H9 (cell line): ENCODE data around the gene PAK2. TPM values are rescaled to one million over a fixed set of nuclear protein-coding genes. Genes with fewer than 3 reads are reported as not detected.

Experiments used
- DNase-seq: peaks from one replicate; pipeline ENCODE4 v3.0.0-alpha.2; 2017
- H2AFZ ChIP-seq: one replicate; pipeline ENCODE4 v1.6.1; 2013; ENCODE audit warnings: mild to moderate bottlenecking, low read length, control low read depth, moderate library complexity
- H2AK5ac ChIP-seq: 2 replicates; pipeline ENCODE4 v1.6.1; 2013; ENCODE audit warnings: low read length, control low read depth, mixed read lengths; ENCODE audit not compliant: insufficient read length
- H2BK120ac ChIP-seq: one replicate; pipeline ENCODE4 v1.6.1; 2013; ENCODE audit warnings: low read depth, mild to moderate bottlenecking, low read length, control low read depth, inconsistent platforms; ENCODE audit not compliant: poor library complexity, severe bottlenecking
- H2BK12ac ChIP-seq: 2 replicates; pipeline ENCODE4 v1.6.1; 2013; ENCODE audit warnings: low read length, control low read depth, mixed read lengths, low read depth; ENCODE audit not compliant: insufficient read length
- H2BK15ac ChIP-seq: 2 replicates; pipeline ENCODE4 v1.6.1; 2013; ENCODE audit warnings: low read depth, low read length, control low read depth
- H2BK20ac ChIP-seq: one replicate; pipeline ENCODE4 v1.6.1; 2013; ENCODE audit warnings: low read depth, mild to moderate bottlenecking, low read length, control low read depth, inconsistent platforms; ENCODE audit not compliant: poor library complexity, severe bottlenecking
- H2BK5ac ChIP-seq: 2 replicates; pipeline ENCODE4 v1.6.1; 2013; ENCODE audit warnings: low read length, control low read depth, mixed read lengths; ENCODE audit not compliant: insufficient read length
- H3K14ac ChIP-seq: 2 replicates; pipeline ENCODE4 v1.6.1; 2013; ENCODE audit warnings: low read length, control low read depth; ENCODE audit not compliant: insufficient read depth
- H3K18ac ChIP-seq: 2 replicates; pipeline ENCODE4 v1.6.1; 2013; ENCODE audit warnings: low read depth, mild to moderate bottlenecking, mixed read lengths, low read length, control low read depth; ENCODE audit not compliant: insufficient read length
- H3K23ac ChIP-seq: 2 replicates; pipeline ENCODE4 v1.6.1; 2013; ENCODE audit warnings: low read length, control low read depth, mixed read lengths, low read depth; ENCODE audit not compliant: insufficient read length
- H3K23me2 ChIP-seq: 2 replicates; pipeline ENCODE4 v1.6.1; 2013; ENCODE audit warnings: low read depth, mild to moderate bottlenecking, mixed read lengths, low read length, control low read depth; ENCODE audit not compliant: insufficient read length, poor library complexity, severe bottlenecking
- H3K27ac ChIP-seq: 2 replicates; pipeline ENCODE4 v1.5.1; 2013; ENCODE audit warnings: low read length, control low read depth, mixed read lengths, low read depth; ENCODE audit not compliant: insufficient read length
- H3K27me3 ChIP-seq: 2 replicates; pipeline ENCODE4 v1.6.1; 2013; ENCODE audit warnings: low read length, control low read depth, inconsistent platforms; ENCODE audit not compliant: insufficient read depth
- H3K4ac ChIP-seq: 2 replicates; pipeline ENCODE4 v1.6.1; 2013; ENCODE audit warnings: low read depth, mild to moderate bottlenecking, control low read depth, inconsistent platforms, low read length, moderate library complexity
- H3K4me1 ChIP-seq: 2 replicates; pipeline ENCODE4 v1.6.1; 2013; ENCODE audit warnings: low read length, control low read depth, inconsistent platforms; ENCODE audit not compliant: insufficient read depth
- H3K4me2 ChIP-seq: 2 replicates; pipeline ENCODE4 v1.6.1; 2013; ENCODE audit warnings: low read length, control low read depth, mixed read lengths; ENCODE audit not compliant: insufficient read length, insufficient read depth
- H3K56ac ChIP-seq: 2 replicates; pipeline ENCODE4 v1.6.1; 2013; ENCODE audit warnings: low read depth, mild to moderate bottlenecking, mixed read lengths, low read length, control low read depth; ENCODE audit not compliant: insufficient read length
- H3K79me1 ChIP-seq: 2 replicates; pipeline ENCODE4 v1.6.1; 2013; ENCODE audit warnings: low read depth, mild to moderate bottlenecking, moderate library complexity, low read length, control low read depth, inconsistent platforms; ENCODE audit not compliant: insufficient read depth, poor library complexity, severe bottlenecking
- H3K79me2 ChIP-seq: 2 replicates; pipeline ENCODE4 v1.6.1; 2013; ENCODE audit warnings: low read length, control low read depth, inconsistent platforms; ENCODE audit not compliant: insufficient read depth
- H3K9ac ChIP-seq: 2 replicates; pipeline ENCODE4 v1.6.1; 2013; ENCODE audit warnings: low read length, control low read depth, mixed read lengths; ENCODE audit not compliant: insufficient read length; ENCODE audit errors: extremely low read depth
- H3K9me3 ChIP-seq: one replicate; pipeline ENCODE4 v1.6.1; 2013; ENCODE audit warnings: low read depth, low read length, inconsistent platforms; ENCODE audit not compliant: control insufficient read depth
- H3T11ph ChIP-seq: one replicate; pipeline ENCODE4 v1.6.1; 2013; ENCODE audit warnings: mild to moderate bottlenecking, low read length, control low read depth, inconsistent platforms
- H4K20me1 ChIP-seq: one replicate; pipeline ENCODE4 v1.6.1; 2013; ENCODE audit not compliant: control insufficient read depth, insufficient read length, insufficient read depth
- H4K5ac ChIP-seq: 2 replicates; pipeline ENCODE4 v1.6.1; 2013; ENCODE audit warnings: low read depth, mild to moderate bottlenecking, mixed read lengths, low read length, control low read depth; ENCODE audit not compliant: insufficient read length
- H4K8ac ChIP-seq: replicated peaks from 2 replicates; pipeline ENCODE4 v1.6.1; 2013; ENCODE audit warnings: low read length, control low read depth, mixed read lengths, low read depth; ENCODE audit not compliant: insufficient read length
- H4K91ac ChIP-seq: 2 replicates; pipeline ENCODE4 v1.6.1; 2013; ENCODE audit warnings: low read depth, mild to moderate bottlenecking, moderate library complexity, mixed read lengths, low read length, control low read depth; ENCODE audit not compliant: insufficient read length
- H3K27ac Mint-ChIP-seq, 3 experiments: 2 replicates in 2 of 3; 3 replicates in 1 of 3; pipeline ENCODE4 v1.8.0; 2020 to 2021; ENCODE audit warnings: mixed read lengths in 3 of 3, mild to moderate bottlenecking in 1 of 3, moderate library complexity in 1 of 3
- H3K27me3 Mint-ChIP-seq: 2 replicates; pipeline ENCODE4 v1.8.0; 2021; ENCODE audit warnings: low read depth, mild to moderate bottlenecking, moderate library complexity, mixed read lengths
- H3K36me3 Mint-ChIP-seq, 3 experiments: 2 replicates in 2 of 3; 3 replicates in 1 of 3; pipeline ENCODE4 v1.8.0; 2020 to 2021; ENCODE audit warnings: low read depth in 3 of 3, mixed read lengths in 3 of 3; ENCODE audit not compliant: insufficient read depth in 1 of 3
- H3K4me1 Mint-ChIP-seq, 2 experiments: 2 replicates each; pipeline ENCODE4 v1.8.0; 2020; ENCODE audit warnings: mixed read lengths in 2 of 2
- H3K4me3 Mint-ChIP-seq, 2 experiments: 2 replicates in 1 of 2; 3 replicates in 1 of 2; pipeline ENCODE4 v1.8.0; 2020 to 2021; ENCODE audit warnings: mild to moderate bottlenecking in 2 of 2, mixed read lengths in 2 of 2, moderate library complexity in 1 of 2
- H3K9me3 Mint-ChIP-seq, 2 experiments: 2 replicates in 1 of 2; 3 replicates in 1 of 2; pipeline ENCODE4 v1.8.0; 2020; ENCODE audit warnings: mild to moderate bottlenecking in 2 of 2, mixed read lengths in 2 of 2, moderate library complexity in 1 of 2
- WGBS: extraction: QIAGEN DNeasy Blood & Tissue Kit; methylation state at CpG from one replicate; pipeline ENCODE4 v1.1.7; 2013; ENCODE audit warnings: missing lambda C conversion rate, low lambda C conversion rate, mixed read lengths; ENCODE audit not compliant: insufficient read length; ENCODE audit errors: extremely low coverage; 5-methylcytosine and 5-hydroxymethylcytosine counted together
- total RNA-seq: library from RNA; stranded (reverse); gene quantifications from 2 replicates; pipeline ENCODE4 v1.2.1, GENCODE V29; 2021
- TF ChIP-seq, protein P1 (sequence below): fragments of 200-600 bp; sonication (generic); conservative IDR thresholded peaks from 3 replicates; pipeline ENCODE4 v1.8.0; 2021; ENCODE audit warnings: antibody characterized with exemption, mild to moderate bottlenecking

Gene PAK2
- total RNA-seq, 1 experiment from 2014 or later = 65.7 TPM

DNA sequence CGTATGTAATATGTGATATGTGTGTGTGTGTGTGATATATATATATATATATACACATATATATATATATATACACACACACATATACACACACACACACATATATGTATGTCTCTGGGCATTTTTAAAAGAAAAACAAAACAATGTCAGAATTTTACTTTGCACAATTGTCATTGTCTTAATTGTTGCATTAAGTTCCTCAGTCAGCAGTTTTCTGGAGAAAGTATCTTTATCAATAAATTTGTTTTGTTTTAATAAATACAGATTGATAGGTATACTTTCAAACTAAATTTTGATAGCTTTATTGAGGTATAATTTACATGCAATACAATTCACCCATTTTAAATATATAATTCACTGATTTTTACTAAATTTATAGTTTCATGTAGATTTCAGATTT is 65.1 kb downstream of the PAK2 start:
- WGBS = no CpG with 5 or more reads among the region's 1 CpG
- no peak overlapping the region for H3K4me3 Mint-ChIP-seq

More for the DNA sequence above, 65.1 kb downstream of the PAK2 start:
- Histone ChIP-seq H3K23me2 (no peaks in the 10 kb centered on the region), H3K14ac (no peak overlapping the region), H3K4me2 (no peak overlapping the region), H3K79me2 (no peaks in the 10 kb centered on the region), H4K8ac (no peak overlapping the region), H3K23ac (no peak overlapping the region), H2BK120ac (no peak overlapping the region), H4K5ac (no peak overlapping the region), H3K27me3 (no peaks in the 10 kb centered on the region), H2AK5ac (no peak overlapping the region), H2AFZ (no peak overlapping the region), H3T11ph (no peak overlapping the region), H3K18ac (no peak overlapping the region), H3K4me1 (no peaks in the 10 kb centered on the region), H3K9ac (no peak overlapping the region), H3K79me1 (no peaks in the 10 kb centered on the region), H3K4ac (no peak overlapping the region), H3K56ac (no peak overlapping the region), H2BK20ac (no peak overlapping the region), H2BK5ac (no peak overlapping the region), H3K9me3 (no peaks in the 10 kb centered on the region), H4K20me1 (no peaks in the 10 kb centered on the region), H2BK12ac (no peak overlapping the region), H4K91ac (no peak overlapping the region), H3K27ac (no peak overlapping the region), H2BK15ac (no peak overlapping the region)
- peaks cover 40 to 68% (median 55%) of the 10 kb centered on the region in 3 experiments for H3K36me3 Mint-ChIP-seq
- no peaks in the 10 kb centered on the region for H3K27me3 Mint-ChIP-seq
- DNase-seq = no peak
- H3K9me3 Mint-ChIP-seq = no peaks in the 10 kb centered on the region
- no peak overlapping the region for H3K27ac Mint-ChIP-seq
- TF ChIP-seq, protein P1, sequence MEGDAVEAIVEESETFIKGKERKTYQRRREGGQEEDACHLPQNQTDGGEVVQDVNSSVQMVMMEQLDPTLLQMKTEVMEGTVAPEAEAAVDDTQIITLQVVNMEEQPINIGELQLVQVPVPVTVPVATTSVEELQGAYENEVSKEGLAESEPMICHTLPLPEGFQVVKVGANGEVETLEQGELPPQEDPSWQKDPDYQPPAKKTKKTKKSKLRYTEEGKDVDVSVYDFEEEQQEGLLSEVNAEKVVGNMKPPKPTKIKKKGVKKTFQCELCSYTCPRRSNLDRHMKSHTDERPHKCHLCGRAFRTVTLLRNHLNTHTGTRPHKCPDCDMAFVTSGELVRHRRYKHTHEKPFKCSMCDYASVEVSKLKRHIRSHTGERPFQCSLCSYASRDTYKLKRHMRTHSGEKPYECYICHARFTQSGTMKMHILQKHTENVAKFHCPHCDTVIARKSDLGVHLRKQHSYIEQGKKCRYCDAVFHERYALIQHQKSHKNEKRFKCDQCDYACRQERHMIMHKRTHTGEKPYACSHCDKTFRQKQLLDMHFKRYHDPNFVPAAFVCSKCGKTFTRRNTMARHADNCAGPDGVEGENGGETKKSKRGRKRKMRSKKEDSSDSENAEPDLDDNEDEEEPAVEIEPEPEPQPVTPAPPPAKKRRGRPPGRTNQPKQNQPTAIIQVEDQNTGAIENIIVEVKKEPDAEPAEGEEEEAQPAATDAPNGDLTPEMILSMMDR = no peak
- H3K4me1 Mint-ChIP-seq = peaks cover 2 to 7% of the 10 kb centered on the region in 2 experiments; a peak in 3 of 4 replicates
